Gastroesophageal sphincter (tissue), 4 donors: Measurements from ENCODE around the gene SANBR. TPM values are rescaled to one million over a fixed set of nuclear protein-coding genes. Genes with fewer than 3 reads are reported as not detected.
A peak's percentile ranks its signal among the peaks of the same experiment; 100 is the strongest.

ENCODE experiments used
- ATAC-seq: fragments of 150-250 bp; one replicate; pipeline ENCODE4 v1.9.1; 2016; ENCODE audit warnings: mild to moderate bottlenecking, moderate library complexity
- H3K27ac ChIP-seq, 4 donors: fragments of 200-600 bp; sonication (generic) in 3 of 4; 1 replicate in 3 of 4; 2 replicates in 1 of 4; pipeline ENCODE4 v1.5.1; 2016 to 2019
- H3K27me3 ChIP-seq: fragments of 200-600 bp; sonication (generic); one replicate; pipeline ENCODE4 v1.5.1; 2019
- H3K36me3 ChIP-seq, 2 donors: fragments of 200-600 bp; sonication (generic); one replicate each; pipeline ENCODE4 v1.5.1; 2019; ENCODE audit warnings: control low read depth in 1 of 2
- H3K4me1 ChIP-seq, 3 donors: fragments of 200-600 bp; sonication (generic); 1 replicate in 2 of 3; 2 replicates in 1 of 3; pipeline ENCODE4 v1.5.1; 2016 to 2019; ENCODE audit warnings: control low read depth in 2 of 3
- H3K4me3 ChIP-seq, 2 donors: fragments of 200-600 bp; sonication (generic); one replicate each; pipeline ENCODE4 v1.5.1; 2019; ENCODE audit warnings: mild to moderate bottlenecking in 1 of 2, moderate library complexity in 1 of 2
- H3K9me3 ChIP-seq, 3 donors: fragments of 200-600 bp; sonication (generic); one replicate each; pipeline ENCODE4 v1.5.1; 2017 to 2019; ENCODE audit warnings: control low read depth in 2 of 3
- CTCF ChIP-seq, 4 experiments: fragments of 200-600 bp in 2 of 4; fragments of 450-650 bp in 2 of 4; sonication (generic) in 1 of 4; IDR thresholded peaks; one replicate each; pipeline ENCODE4 v1.5.1; 2017 to 2019; ENCODE audit warnings: antibody characterized with exemption in 4 of 4, mild to moderate bottlenecking in 2 of 4, moderate library complexity in 2 of 4
- EP300 ChIP-seq: sonication (generic); formaldehyde crosslinking; IDR thresholded peaks from one replicate; pipeline ENCODE4 v1.6.1; 2017; ENCODE audit warnings: antibody characterized with exemption, mild to moderate bottlenecking
- POLR2A ChIP-seq, 2 donors: fragments of 450-650 bp; IDR thresholded peaks; one replicate each; pipeline ENCODE4 v1.6.1; 2017; ENCODE audit warnings: antibody characterized with exemption in 2 of 2, mild to moderate bottlenecking in 2 of 2, moderate library complexity in 1 of 2
- POLR2AphosphoS5 ChIP-seq: sonication (generic); formaldehyde crosslinking; IDR thresholded peaks from one replicate; pipeline ENCODE4 v1.6.1; 2017; ENCODE audit warnings: antibody characterized with exemption
- WGBS, 2 donors: methylation state at CpG; one replicate each; pipeline ENCODE4 v1.1.5; 2018; ENCODE audit warnings: low coverage in 1 of 2; 5-methylcytosine and 5-hydroxymethylcytosine counted together
- total RNA-seq, 4 donors: library from RNA; depleted of rRNA; stranded (reverse); fragments of >200 nt; gene quantifications; one replicate each; pipeline ENCODE4 v1.1.0, GENCODE V29; 2016

The SANBR gene
- total RNA-seq, 4 donors from 2014 or later, result 2.2 to 7.5 (median 5.8) TPM

GRCh38 chr2:61017556-61018317 is 47.9 kb upstream of the SANBR start, which contains the start of the genes PEX13 and PUS10:
Gene PEX13, plus strand, starts transcription at chr2:61017720. Its CDS starts 40 bp downstream, at chr2:61017760.
Gene PUS10, minus strand, starts transcription at chr2:61018255. Its CDS starts 6,365 bp downstream, at chr2:61011890.
- H3K27ac ChIP-seq, result peak within 1 kb of the TSS; percentile 61 to 96 (median 88)
- H3K4me1 ChIP-seq, result peaks cover 0 to 48% (median 10%) of the 10 kb centered on the region in 3 donors
- H3K36me3 ChIP-seq, result peaks cover 0 to 18% of the 10 kb centered on the region in 2 donors
- H3K9me3 ChIP-seq, result no peaks in the 10 kb centered on the region
- no peaks in the 10 kb centered on the region for H3K27me3 ChIP-seq
- ATAC-seq, result peak; percentile 93
- 0% methylated on average over 6 to 18 of the region's 39 CpGs for WGBS, 2 donors
- peak within 1 kb of the TSS; percentile 63 to 79 for H3K4me3 ChIP-seq
- TF ChIP-seq POLR2A (IDR thresholded peaks at IDR 0.05) (peak in 1 of 2 donors; percentile 49), CTCF (IDR thresholded peaks at IDR 0.05) (no peak)

- peaks cover 0 to 22% of the 10 kb centered on the region in 2 donors for H3K36me3 ChIP-seq
- H3K4me1 ChIP-seq, result peaks cover 0 to 48% (median 10%) of the 10 kb centered on the region in 3 donors
- H3K27ac ChIP-seq, result peak overlapping the region; percentile 61 to 96 (median 88)
- no peaks in the 10 kb centered on the region for H3K27me3 ChIP-seq
- TF ChIP-seq EP300 (no peak), POLR2AphosphoS5 (no peak), CTCF (IDR thresholded peaks at IDR 0.05) (no peak)
- no peaks in the 10 kb centered on the region for H3K9me3 ChIP-seq
- 0 to 1% methylated on average over 3 to 7 of the region's 7 CpGs for WGBS, 2 donors
- peak overlapping the region; percentile 63 to 79 for H3K4me3 ChIP-seq
- ATAC-seq, result no peak
These were observed 47.3 kb upstream of the SANBR start for GRCh38 chr2:61018318-61018755.

GRCh38 chr2:61018798-61019197 is 46.9 kb upstream of the SANBR start:
- no peaks in the 10 kb centered on the region for H3K9me3 ChIP-seq
- ATAC-seq, result no peak
- H3K27me3 ChIP-seq, result no peaks in the 10 kb centered on the region
- WGBS, 2 donors, result 19 to 23% methylated on average over 6 of the region's 6 CpGs
- H3K4me3 ChIP-seq, result peak overlapping the region; percentile 63 to 79
- peak overlapping the region; percentile 61 to 96 (median 88) for H3K27ac ChIP-seq
- no peak for TF ChIP-seq POLR2AphosphoS5
- TF ChIP-seq CTCF (IDR thresholded peaks at IDR 0.05), result no peak
- no peak for TF ChIP-seq EP300
- no peak for TF ChIP-seq POLR2A (IDR thresholded peaks at IDR 0.05)
- peaks cover 0 to 22% of the 10 kb centered on the region in 2 donors for H3K36me3 ChIP-seq
- peaks cover 0 to 48% (median 10%) of the 10 kb centered on the region in 3 donors for H3K4me1 ChIP-seq

GRCh38 chr2:61021228-61021660 is 44.4 kb upstream of the SANBR start:
- H3K4me3 ChIP-seq, result no peak overlapping the region
- peaks cover 0 to 45% (median 10%) of the 10 kb centered on the region in 3 donors for H3K4me1 ChIP-seq
- 90% methylated on average over 2 of the region's 6 CpGs; no CpG with 5 or more reads in 1 of the 2 donors for WGBS, 2 donors
- H3K36me3 ChIP-seq, result peaks cover 0 to 22% of the 10 kb centered on the region in 2 donors
- TF ChIP-seq POLR2AphosphoS5, result no peak
- TF ChIP-seq POLR2A (IDR thresholded peaks at IDR 0.05), result no peak
- TF ChIP-seq CTCF (IDR thresholded peaks at IDR 0.05), result no peak
- TF ChIP-seq EP300, result no peak
- H3K27me3 ChIP-seq, result no peaks in the 10 kb centered on the region
- H3K27ac ChIP-seq, result no peak overlapping the region
- no peaks in the 10 kb centered on the region for H3K9me3 ChIP-seq
- no peak for ATAC-seq

- Histone ChIP-seq H3K27me3 (no peaks in the 10 kb centered on the region), H3K27ac (no peak overlapping the region), H3K4me1 (peaks cover 0 to 36% (median 8%) of the 10 kb centered on the region in 3 donors), H3K36me3 (peaks cover 0 to 22% of the 10 kb centered on the region in 2 donors), H3K4me3 (no peak overlapping the region), H3K9me3 (no peaks in the 10 kb centered on the region)
- ATAC-seq, result no peak
- no peak for TF ChIP-seq POLR2A (IDR thresholded peaks at IDR 0.05)
- no peak for TF ChIP-seq CTCF (IDR thresholded peaks at IDR 0.05)
- no peak for TF ChIP-seq POLR2AphosphoS5
- no peak for TF ChIP-seq EP300
- WGBS, 2 donors, result 96 to 100% methylated on average over 1 to 3 of the region's 4 CpGs
These were observed 42.0 kb upstream of the SANBR start for GRCh38 chr2:61023670-61024069.
